ENCODE measurements around the gene TMEM255B. TPM values are rescaled to one million over a fixed set of nuclear protein-coding genes. Genes with fewer than 3 reads are reported as not detected.

Gene TMEM255B
- total RNA-seq, 1 donor from 2014 or later: 19.1 TPM

GRCh38 chr13:113846636-113847318, 87.8 kb downstream of the TMEM255B start:
- no peak for DNase-seq (ENCODE audit: low read depth, low spot score)

DNA sequence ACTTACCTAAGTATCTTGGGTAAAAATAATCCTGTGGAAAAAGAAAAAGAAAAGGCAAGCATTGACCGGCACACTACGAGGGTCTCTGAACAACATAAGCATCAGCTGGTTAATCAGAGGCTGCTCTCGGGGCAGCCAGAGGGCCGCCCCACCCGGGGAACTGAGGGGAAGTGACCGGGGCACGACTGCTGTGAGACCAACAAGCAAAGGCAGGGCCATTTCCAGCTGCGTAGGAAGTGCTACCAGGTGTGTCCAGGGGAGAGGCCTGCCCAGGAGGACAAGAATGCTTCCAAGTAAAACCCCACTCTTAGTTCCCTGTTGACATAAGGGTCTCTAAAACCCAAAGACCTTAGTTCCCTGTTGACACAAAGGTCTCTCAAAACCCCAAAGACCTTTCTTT, 89.0 kb downstream of the TMEM255B start:
- no peak for DNase-seq (ENCODE audit: low read depth, low spot score)

DNA sequence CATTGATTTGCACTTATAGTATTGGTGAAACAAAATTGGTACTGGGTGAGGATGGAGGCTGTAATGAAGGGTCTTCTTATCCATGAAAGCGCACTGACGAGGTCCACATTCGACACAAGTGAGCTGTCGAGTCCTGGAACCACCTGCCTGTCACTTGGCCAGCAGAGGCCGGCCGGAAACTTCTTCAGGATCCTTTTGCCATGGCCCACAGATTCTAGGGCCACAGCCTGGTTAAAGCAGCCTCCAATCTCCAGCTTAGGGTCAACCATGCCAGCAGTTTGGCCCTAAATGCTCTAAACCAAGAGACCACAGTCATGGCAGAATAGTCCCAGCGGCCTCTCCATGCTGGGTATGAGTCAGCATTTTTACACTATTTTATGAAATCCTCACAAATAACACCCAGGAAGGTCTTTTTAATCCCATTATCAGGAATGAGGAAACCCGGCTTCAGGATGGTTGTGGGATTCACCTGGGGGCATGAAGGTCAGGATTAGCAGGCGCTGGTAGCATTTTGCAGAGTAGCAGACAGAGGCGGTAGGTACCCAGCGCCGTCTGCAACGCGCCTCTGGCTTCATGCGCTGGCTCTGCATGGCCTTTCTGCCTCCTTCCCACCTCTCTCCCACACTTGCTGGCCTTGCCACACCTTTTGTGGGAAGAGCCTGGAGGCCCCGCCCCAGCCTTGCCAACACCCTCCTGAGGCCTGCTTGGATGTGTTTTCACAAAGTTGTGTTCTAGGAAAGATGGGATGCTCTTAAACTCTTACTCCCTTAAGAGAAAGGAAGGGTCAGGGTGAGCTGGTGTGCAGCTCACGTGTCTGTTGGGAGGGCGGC, 89.6 kb downstream of the TMEM255B start:
- no peak for DNase-seq (ENCODE audit: low read depth, low spot score)

DNA sequence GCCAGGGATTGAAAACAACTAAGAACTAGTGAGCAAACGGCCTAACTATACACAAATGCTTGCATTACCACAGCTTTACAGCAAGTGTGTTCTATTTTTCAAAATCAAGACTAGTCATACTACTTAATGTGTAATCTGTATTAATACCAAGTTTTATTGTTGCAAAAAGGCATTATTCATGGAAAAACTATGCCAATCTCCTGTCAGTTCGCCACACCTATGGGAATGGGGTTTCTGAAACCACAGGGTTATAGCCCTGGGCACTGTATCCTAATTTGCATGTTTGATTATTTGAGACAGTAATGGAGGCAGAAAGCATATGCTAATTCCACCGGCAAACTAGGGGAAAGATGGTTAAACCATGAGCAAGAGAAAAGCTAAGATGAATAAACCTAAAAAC, 90.5 kb downstream of the TMEM255B start:
- DNase-seq (ENCODE audit: low read depth, low spot score): no peak

GRCh38 chr13:113849981-113850721, 91.1 kb downstream of the TMEM255B start:
- DNase-seq (ENCODE audit: low read depth, low spot score): no peak

GRCh38 chr13:113850722-113851479, 91.9 kb downstream of the TMEM255B start:
- no peak for DNase-seq (ENCODE audit: low read depth, low spot score)

- DNase-seq (ENCODE audit: low read depth, low spot score): no peak
These were observed 92.4 kb downstream of the TMEM255B start for GRCh38 chr13:113851480-113851803.

GRCh38 chr13:113851826-113852535, 93.0 kb downstream of the TMEM255B start:
- DNase-seq (ENCODE audit: low read depth, low spot score): no peak

- DNase-seq (ENCODE audit: low read depth, low spot score): no peak
These were observed 93.8 kb downstream of the TMEM255B start for GRCh38 chr13:113852536-113853517.

GRCh38 chr13:113853518-113854237, 94.7 kb downstream of the TMEM255B start:
- no peak for DNase-seq (ENCODE audit: low read depth, low spot score)

DNA sequence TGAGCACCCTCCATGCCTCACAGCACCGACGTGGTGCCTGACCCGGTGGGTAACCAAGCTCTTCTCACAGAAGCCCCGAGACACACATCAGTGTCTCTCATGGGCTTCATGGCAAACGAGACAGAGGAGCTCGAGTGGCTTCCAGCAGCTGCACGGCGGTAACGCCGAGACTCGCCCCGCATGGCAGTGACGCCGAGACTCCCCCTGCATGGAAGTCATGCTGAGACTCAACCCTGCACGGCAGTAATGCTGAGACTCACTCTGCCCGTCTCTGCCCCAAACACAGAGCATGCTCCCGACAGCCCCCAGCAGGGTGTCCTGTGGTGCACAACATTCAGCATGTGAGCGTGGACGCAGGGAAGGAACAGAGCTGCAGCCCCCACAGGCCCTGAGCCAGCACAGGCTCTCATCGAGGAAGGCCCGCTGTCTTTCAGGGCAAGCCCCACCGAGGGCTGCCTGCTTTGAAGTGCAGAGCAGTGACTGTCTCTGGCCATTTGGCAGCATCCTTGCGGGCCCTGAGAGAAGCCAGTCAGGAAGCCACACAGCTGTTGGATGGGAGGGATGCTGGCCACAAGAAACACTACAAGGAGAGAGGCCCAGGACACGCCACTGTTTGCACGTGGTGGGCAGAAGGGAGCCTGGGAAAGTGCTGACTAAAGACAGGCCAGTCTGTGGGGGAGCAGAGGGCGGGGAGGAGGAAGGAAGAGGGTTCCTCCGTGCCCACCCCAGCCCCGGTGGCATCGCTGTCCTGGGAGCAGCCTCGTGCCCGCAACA, 95.4 kb downstream of the TMEM255B start:
- DNase-seq (ENCODE audit: low read depth, low spot score): no peak

- no peak for DNase-seq (ENCODE audit: low read depth, low spot score)
These were observed 96.2 kb downstream of the TMEM255B start for GRCh38 chr13:113855012-113855921.

GRCh38 chr13:113855931-113856715, 97.1 kb downstream of the TMEM255B start:
- no peak for DNase-seq (ENCODE audit: low read depth, low spot score)

GRCh38 chr13:113856716-113857065, 97.7 kb downstream of the TMEM255B start:
- DNase-seq (ENCODE audit: low read depth, low spot score): no peak

- DNase-seq (ENCODE audit: low read depth, low spot score): no peak
These were observed 98.6 kb downstream of the TMEM255B start for GRCh38 chr13:113857531-113858195.
